SK-N-SH (cell line): ENCODE results near the gene LRRN4. TPM values are rescaled to one million over a fixed set of nuclear protein-coding genes. Genes with fewer than 3 reads are reported as not detected.

Experiments
- CTCF ChIA-PET: fragments of 300-600, 350-600 bp; formaldehyde crosslinking; extraction: SDS; loops from one replicate; lab custom pipeline; 2021; lab: Yijun Ruan, JAX
- POLR2A ChIA-PET: fragments of 350-600 bp; sonication (Branson Sonifier 250); formaldehyde crosslinking; extraction: SDS; loops from one replicate; lab custom pipeline; 2020; ENCODE audit warnings: antibody characterized with exemption, inconsistent platforms; lab: Yijun Ruan, JAX
- DNase-seq: peaks from one replicate; pipeline ENCODE4 v3.0.0; 2012
- H2AFZ ChIP-seq: fragments of 200-600 bp; sonication (generic); 2 replicates; pipeline ENCODE4 v1.8.1; 2016; ENCODE audit warnings: antibody characterized with exemption, mild to moderate bottlenecking, low read depth
- H3F3A ChIP-seq: fragments of 200-600 bp; sonication (generic); replicated peaks from 2 replicates; pipeline ENCODE3; 2016; ENCODE audit warnings: antibody characterized with exemption, mild to moderate bottlenecking; ENCODE audit not compliant: insufficient read depth
- H3K27ac ChIP-seq, 2 experiments: fragments of 200-500 bp in 1 of 2; fragments of 200-600 bp in 1 of 2; sonication (Bioruptor generic) in 1 of 2; sonication (generic), shearing (Covaris generic) in 1 of 2; 2 replicates each; pipeline versions ENCODE4 v1.5.1 to v1.6.1; 2014 to 2016; ENCODE audit warnings: low read depth in 2 of 2, inconsistent platforms in 1 of 2, low read length in 1 of 2, mild to moderate bottlenecking in 1 of 2, mixed read lengths in 1 of 2
- H3K27me3 ChIP-seq: fragments of 200-600 bp; sonication (generic), shearing (Covaris generic); 2 replicates; pipeline ENCODE4 v1.6.1; 2016; ENCODE audit warnings: mixed run types; ENCODE audit not compliant: insufficient read depth
- H3K36me3 ChIP-seq, 2 experiments: fragments of 200-500 bp in 1 of 2; fragments of 200-600 bp in 1 of 2; sonication (Bioruptor generic) in 1 of 2; sonication (generic) in 1 of 2; replicated peaks in 1 of 2; 2 replicates each; pipeline versions ENCODE3 to v1.5.1; 2014 to 2016; ENCODE audit warnings: low read length in 1 of 2, mild to moderate bottlenecking in 1 of 2; ENCODE audit not compliant: insufficient read depth in 2 of 2, control insufficient read depth in 1 of 2
- H3K4me1 ChIP-seq, 2 experiments: fragments of 200-500 bp in 1 of 2; fragments of 200-600 bp in 1 of 2; sonication (Bioruptor generic) in 1 of 2; sonication (generic), shearing (Covaris generic) in 1 of 2; 2 replicates each; pipeline versions ENCODE4 v1.5.1 to v1.6.1; 2014 to 2016; ENCODE audit warnings: low read depth in 1 of 2, low read length in 1 of 2, mixed run types in 1 of 2; ENCODE audit not compliant: insufficient read depth in 2 of 2, control insufficient read depth in 1 of 2
- H3K4me2 ChIP-seq: fragments of 200-600 bp; sonication (generic), shearing (Covaris generic); 2 replicates; pipeline ENCODE4 v1.6.1; 2017; ENCODE audit warnings: mixed run types
- H3K4me3 ChIP-seq, 2 experiments: fragments of 200-500 bp in 1 of 2; fragments of 200-600 bp in 1 of 2; sonication (Bioruptor generic) in 1 of 2; sonication (generic), shearing (Covaris generic) in 1 of 2; 2 replicates each; pipeline versions ENCODE4 v1.5.1 to v1.8.1; 2014 to 2016; ENCODE audit warnings: low read depth in 2 of 2, inconsistent platforms in 1 of 2, low read length in 1 of 2, mild to moderate bottlenecking in 1 of 2, mixed read lengths in 1 of 2, moderate library complexity in 1 of 2
- H3K79me2 ChIP-seq: fragments of 200-600 bp; sonication (generic); 2 replicates; pipeline ENCODE4 v1.8.1; 2017; ENCODE audit warnings: mild to moderate bottlenecking; ENCODE audit not compliant: insufficient read depth
- H3K9ac ChIP-seq: fragments of 200-600 bp; sonication (generic); 2 replicates; pipeline ENCODE4 v1.6.1; 2017; ENCODE audit warnings: mixed run types
- H3K9me2 ChIP-seq: fragments of 200-600 bp; sonication (generic); 2 replicates; pipeline ENCODE4 v1.6.1; 2017; ENCODE audit warnings: mixed run types
- H3K9me3 ChIP-seq: fragments of 200-600 bp; sonication (generic); 2 replicates; pipeline ENCODE4 v1.6.1; 2017; ENCODE audit warnings: mixed run types, mild to moderate bottlenecking, moderate library complexity
- H4K20me1 ChIP-seq: fragments of 200-600 bp; sonication (generic); 2 replicates; pipeline ENCODE4 v1.6.1; 2017; ENCODE audit warnings: mild to moderate bottlenecking, mixed run types; ENCODE audit not compliant: insufficient read depth
- ELF1 ChIP-seq: IDR thresholded peaks from 2 replicates; pipeline ENCODE4 v1.4.0; 2012
- EZH2phosphoT487 ChIP-seq: fragments of 200-600 bp; sonication (generic); IDR thresholded peaks from 2 replicates; pipeline ENCODE4 v1.6.1; 2017; ENCODE audit warnings: low read depth, mixed run types, mild to moderate bottlenecking, antibody characterized with exemption, moderate library complexity, borderline replicate concordance
- FOSL2 ChIP-seq: IDR thresholded peaks from 2 replicates; pipeline ENCODE4 v1.4.0; 2012; ENCODE audit warnings: low read depth, mild to moderate bottlenecking, moderate library complexity, borderline replicate concordance
- FOXJ3 ChIP-seq: sonication (generic); formaldehyde crosslinking; IDR thresholded peaks from 2 replicates; pipeline ENCODE4 v1.5.1; 2020; ENCODE audit warnings: mild to moderate bottlenecking, missing genetic modification reagents
- FOXM1 ChIP-seq: IDR thresholded peaks from 2 replicates; pipeline ENCODE4 v1.4.0; 2012; ENCODE audit warnings: low read depth, mild to moderate bottlenecking
- GABPA ChIP-seq: IDR thresholded peaks from 2 replicates; pipeline ENCODE4 v1.4.0; 2012; ENCODE audit warnings: low read depth, mild to moderate bottlenecking
- JUND ChIP-seq: IDR thresholded peaks from 2 replicates; pipeline ENCODE4 v1.4.0; 2012
- MEF2A ChIP-seq: IDR thresholded peaks from 2 replicates; pipeline ENCODE4 v1.4.0; 2012; ENCODE audit warnings: low read depth, borderline replicate concordance
- MXI1 ChIP-seq: IDR thresholded peaks from 2 replicates; pipeline ENCODE4 v1.6.1; 2012; ENCODE audit warnings: mild to moderate bottlenecking, low read depth, low read length, improper control_type of control experiment
- POLR2AphosphoS5 ChIP-seq: IDR thresholded peaks from 2 replicates; pipeline ENCODE4 v1.6.1; 2012; ENCODE audit warnings: low read depth, low read length
- RAD21 ChIP-seq: IDR thresholded peaks from 2 replicates; pipeline ENCODE4 v1.6.1; 2012; ENCODE audit warnings: mild to moderate bottlenecking, low read length
- SIN3A ChIP-seq: IDR thresholded peaks from 2 replicates; pipeline ENCODE4 v1.6.1; 2012; ENCODE audit warnings: low read depth, mild to moderate bottlenecking, low read length, moderate library complexity, borderline replicate concordance
- TCF12 ChIP-seq: IDR thresholded peaks from 2 replicates; pipeline ENCODE4 v1.4.0; 2012
- TEAD4 ChIP-seq: IDR thresholded peaks from 2 replicates; pipeline ENCODE4 v1.4.0; 2012; ENCODE audit warnings: mild to moderate bottlenecking, borderline replicate concordance; ENCODE audit not compliant: insufficient read depth
- WGBS: methylation state at CpG from one replicate; pipeline ENCODE4 v1.1.6; 2017; ENCODE audit warnings: low lambda C conversion rate; 5-methylcytosine and 5-hydroxymethylcytosine counted together
- polyA plus RNA-seq, 3 experiments: library from polyadenylated mRNA; depleted of rRNA; stranded (reverse); fragments of >200 nt; gene quantifications; 2 replicates each; pipeline ENCODE4 v1.2.3, GENCODE V29; 2012
- TF ChIP-seq, protein P1 (sequence below): IDR thresholded peaks from 2 replicates; pipeline ENCODE4 v1.6.1; 2012; ENCODE audit warnings: mild to moderate bottlenecking, low read depth, low read length, moderate library complexity
- TF ChIP-seq, protein P2 (sequence below): fragments of 150-350 bp; IDR thresholded peaks from 2 replicates; pipeline ENCODE4 v1.6.1; 2017; ENCODE audit warnings: antibody characterized with exemption, low read length, low read depth, borderline replicate concordance

Gene LRRN4
- polyA plus RNA-seq, 1 of the 3 experiments (the other 2 are of a cell fraction), result 0.05 TPM

DNA sequence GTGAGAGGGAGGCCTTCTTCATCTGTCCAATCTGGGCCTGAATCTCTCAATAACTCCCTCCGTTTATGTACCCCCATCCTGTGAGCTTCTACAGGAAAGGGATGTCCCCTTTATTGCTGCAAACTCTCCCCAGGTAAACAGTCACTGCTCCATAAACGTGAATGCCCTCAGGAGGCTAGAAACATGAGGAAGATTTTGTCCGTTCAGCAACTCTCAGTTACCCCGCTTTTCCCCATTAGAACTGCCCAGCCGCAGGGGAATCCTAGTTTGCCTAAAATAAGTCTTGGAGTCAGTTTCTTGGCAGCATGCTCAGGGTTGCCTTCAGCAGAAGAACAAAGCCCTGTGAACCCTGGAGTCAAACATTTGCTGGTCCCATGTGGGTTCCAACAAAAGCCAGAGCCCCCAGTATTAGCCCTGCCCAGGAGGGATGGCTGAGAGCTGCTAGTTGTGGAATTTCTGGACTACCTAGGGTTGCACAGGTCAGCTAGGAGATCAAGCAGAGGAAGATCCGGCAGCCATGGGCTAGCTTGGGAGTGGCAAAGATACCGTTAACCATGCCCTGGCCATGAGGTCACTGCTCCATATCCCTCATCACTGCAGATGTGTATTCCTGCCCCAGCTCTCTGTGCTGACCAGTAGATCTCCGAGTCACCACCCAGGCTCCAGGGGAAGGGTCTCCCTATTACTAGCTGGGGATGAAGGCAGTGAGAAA, 640 bp downstream of the LRRN4 start (continued):
- TF ChIP-seq SIN3A (no peak), FOXJ3 (no peak), GABPA (no peak), TCF12 (no peak), POLR2AphosphoS5 (no peak)

DNA sequence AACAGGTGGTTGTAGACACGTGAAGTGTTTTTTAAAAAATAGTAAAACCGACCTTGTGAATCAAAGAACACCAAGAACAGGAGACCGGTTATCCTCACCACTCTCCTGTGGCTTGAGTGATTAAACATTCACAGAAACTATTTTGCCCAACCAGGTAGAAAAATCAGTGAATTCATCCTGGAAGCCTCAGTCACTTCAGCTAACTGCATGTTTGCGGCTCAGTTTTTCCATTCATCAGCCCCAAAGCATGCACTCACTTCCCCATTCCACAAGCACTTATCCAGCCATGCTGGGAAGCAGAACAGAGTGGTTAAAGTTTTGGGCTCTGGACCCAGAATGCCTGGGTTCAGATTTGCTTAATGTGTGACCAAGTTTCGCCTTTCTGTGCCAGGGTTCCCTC, 2.4 kb downstream of the LRRN4 start:
- 78% methylated on average over 5 of the region's 5 CpGs for WGBS

DNA sequence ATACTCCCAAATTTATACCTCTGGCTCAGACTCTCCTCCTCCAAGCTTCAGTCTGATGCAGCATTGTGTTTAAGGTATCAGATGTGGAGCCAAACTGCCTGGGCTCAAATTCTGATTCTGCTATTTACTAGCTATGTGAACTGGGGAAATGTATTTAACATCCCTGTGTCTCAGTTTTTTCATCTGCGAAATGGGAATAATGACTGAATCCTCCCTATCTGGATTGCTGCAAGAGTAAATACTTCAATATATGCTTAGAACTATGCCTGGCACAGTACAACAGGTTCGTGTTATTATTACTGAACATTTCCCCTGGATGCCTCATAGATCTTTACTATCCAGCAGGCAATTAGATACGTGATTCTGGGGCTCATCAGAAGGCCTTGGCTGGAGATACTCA, 5.5 kb downstream of the LRRN4 start:
- Histone ChIP-seq H3K9me3 (no peaks in the 10 kb centered on the region), H4K20me1 (no peaks in the 10 kb centered on the region), H3K9ac (no peak overlapping the region), H3K4me3 (no peak overlapping the region), H3K27ac (no peak overlapping the region), H2AFZ (no peak overlapping the region), H3K4me1 (peaks cover 0 to 2% of the 10 kb centered on the region in 2 experiments; a peak in 1 of 4 replicates), H3K9me2 (no peaks in the 10 kb centered on the region), H3F3A (no peaks in the 10 kb centered on the region), H3K79me2 (no peaks in the 10 kb centered on the region), H3K36me3 (no peaks in the 10 kb centered on the region), H3K27me3 (no peaks in the 10 kb centered on the region; the same call in 1 of the 2 replicates), H3K4me2 (no peak overlapping the region)
- CTCF ChIA-PET, result interaction anchor here (0.7 kb wide), 1 partner anchor 17 kb away, joined by 3 read pairs; no protein-coding TSS in a partner anchor
- WGBS, result 52% methylated on average over 3 of the region's 3 CpGs
- TF ChIP-seq FOXM1, result no peak
- no peak for TF ChIP-seq MEF2A
- no peak for TF ChIP-seq RAD21
- TF ChIP-seq FOSL2, result no peak
- TF ChIP-seq, protein P1, sequence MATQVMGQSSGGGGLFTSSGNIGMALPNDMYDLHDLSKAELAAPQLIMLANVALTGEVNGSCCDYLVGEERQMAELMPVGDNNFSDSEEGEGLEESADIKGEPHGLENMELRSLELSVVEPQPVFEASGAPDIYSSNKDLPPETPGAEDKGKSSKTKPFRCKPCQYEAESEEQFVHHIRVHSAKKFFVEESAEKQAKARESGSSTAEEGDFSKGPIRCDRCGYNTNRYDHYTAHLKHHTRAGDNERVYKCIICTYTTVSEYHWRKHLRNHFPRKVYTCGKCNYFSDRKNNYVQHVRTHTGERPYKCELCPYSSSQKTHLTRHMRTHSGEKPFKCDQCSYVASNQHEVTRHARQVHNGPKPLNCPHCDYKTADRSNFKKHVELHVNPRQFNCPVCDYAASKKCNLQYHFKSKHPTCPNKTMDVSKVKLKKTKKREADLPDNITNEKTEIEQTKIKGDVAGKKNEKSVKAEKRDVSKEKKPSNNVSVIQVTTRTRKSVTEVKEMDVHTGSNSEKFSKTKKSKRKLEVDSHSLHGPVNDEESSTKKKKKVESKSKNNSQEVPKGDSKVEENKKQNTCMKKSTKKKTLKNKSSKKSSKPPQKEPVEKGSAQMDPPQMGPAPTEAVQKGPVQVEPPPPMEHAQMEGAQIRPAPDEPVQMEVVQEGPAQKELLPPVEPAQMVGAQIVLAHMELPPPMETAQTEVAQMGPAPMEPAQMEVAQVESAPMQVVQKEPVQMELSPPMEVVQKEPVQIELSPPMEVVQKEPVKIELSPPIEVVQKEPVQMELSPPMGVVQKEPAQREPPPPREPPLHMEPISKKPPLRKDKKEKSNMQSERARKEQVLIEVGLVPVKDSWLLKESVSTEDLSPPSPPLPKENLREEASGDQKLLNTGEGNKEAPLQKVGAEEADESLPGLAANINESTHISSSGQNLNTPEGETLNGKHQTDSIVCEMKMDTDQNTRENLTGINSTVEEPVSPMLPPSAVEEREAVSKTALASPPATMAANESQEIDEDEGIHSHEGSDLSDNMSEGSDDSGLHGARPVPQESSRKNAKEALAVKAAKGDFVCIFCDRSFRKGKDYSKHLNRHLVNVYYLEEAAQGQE, result no peak
- TF ChIP-seq SIN3A, result no peak
- no peak for TF ChIP-seq EZH2phosphoT487
- TF ChIP-seq JUND, result no peak
- TF ChIP-seq MXI1, result no peak
- no peak for TF ChIP-seq TEAD4
- TF ChIP-seq, protein P2, sequence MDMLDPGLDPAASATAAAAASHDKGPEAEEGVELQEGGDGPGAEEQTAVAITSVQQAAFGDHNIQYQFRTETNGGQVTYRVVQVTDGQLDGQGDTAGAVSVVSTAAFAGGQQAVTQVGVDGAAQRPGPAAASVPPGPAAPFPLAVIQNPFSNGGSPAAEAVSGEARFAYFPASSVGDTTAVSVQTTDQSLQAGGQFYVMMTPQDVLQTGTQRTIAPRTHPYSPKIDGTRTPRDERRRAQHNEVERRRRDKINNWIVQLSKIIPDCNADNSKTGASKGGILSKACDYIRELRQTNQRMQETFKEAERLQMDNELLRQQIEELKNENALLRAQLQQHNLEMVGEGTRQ, result no peak
- POLR2A ChIA-PET, result no interaction called here
- no peak for DNase-seq

More for the DNA sequence above, 2.4 kb downstream of the LRRN4 start:
- Histone ChIP-seq H3K9me2 (no peaks in the 10 kb centered on the region), H3K9me3 (no peaks in the 10 kb centered on the region), H3K4me3 (peak overlapping the region in 1 of 2 experiments; percentile 43; a peak in 1 of 4 replicates), H3K4me1 (peaks cover 0 to 21% of the 10 kb centered on the region in 2 experiments; a peak in 1 of 4 replicates), H3K4me2 (peak overlapping the region; percentile 69), H3K9ac (no peak overlapping the region), H3K79me2 (no peaks in the 10 kb centered on the region), H3K36me3 (no peaks in the 10 kb centered on the region), H3K27me3 (no peaks in the 10 kb centered on the region; the same call in 1 of the 2 replicates), H2AFZ (no peak overlapping the region), H4K20me1 (no peaks in the 10 kb centered on the region), H3K27ac (no peak overlapping the region), H3F3A (no peaks in the 10 kb centered on the region)
- ChIA-PET POLR2A (interaction anchor here (0.8 kb wide), 1 partner anchor 219 kb away, joined by 3 read pairs; no protein-coding TSS in a partner anchor), CTCF (interaction anchor here (0.8 kb wide), 1 partner anchor 11 kb away, joined by 3 read pairs; no protein-coding TSS in a partner anchor)
- DNase-seq, result no peak
- TF ChIP-seq EZH2phosphoT487, result no peak
- peak; percentile 58 for TF ChIP-seq ELF1
